T1000 (cell line): ENCODE data around the gene CD8A.
A peak's percentile ranks its signal among the peaks of the same experiment; 100 is the strongest.

Experiments used
- DNase-seq: peaks from one replicate; lab custom pipeline; 2025; ENCODE audit warnings: mixed read lengths; lab: John Stamatoyannopoulos, UW

CD8A gene

DNA sequence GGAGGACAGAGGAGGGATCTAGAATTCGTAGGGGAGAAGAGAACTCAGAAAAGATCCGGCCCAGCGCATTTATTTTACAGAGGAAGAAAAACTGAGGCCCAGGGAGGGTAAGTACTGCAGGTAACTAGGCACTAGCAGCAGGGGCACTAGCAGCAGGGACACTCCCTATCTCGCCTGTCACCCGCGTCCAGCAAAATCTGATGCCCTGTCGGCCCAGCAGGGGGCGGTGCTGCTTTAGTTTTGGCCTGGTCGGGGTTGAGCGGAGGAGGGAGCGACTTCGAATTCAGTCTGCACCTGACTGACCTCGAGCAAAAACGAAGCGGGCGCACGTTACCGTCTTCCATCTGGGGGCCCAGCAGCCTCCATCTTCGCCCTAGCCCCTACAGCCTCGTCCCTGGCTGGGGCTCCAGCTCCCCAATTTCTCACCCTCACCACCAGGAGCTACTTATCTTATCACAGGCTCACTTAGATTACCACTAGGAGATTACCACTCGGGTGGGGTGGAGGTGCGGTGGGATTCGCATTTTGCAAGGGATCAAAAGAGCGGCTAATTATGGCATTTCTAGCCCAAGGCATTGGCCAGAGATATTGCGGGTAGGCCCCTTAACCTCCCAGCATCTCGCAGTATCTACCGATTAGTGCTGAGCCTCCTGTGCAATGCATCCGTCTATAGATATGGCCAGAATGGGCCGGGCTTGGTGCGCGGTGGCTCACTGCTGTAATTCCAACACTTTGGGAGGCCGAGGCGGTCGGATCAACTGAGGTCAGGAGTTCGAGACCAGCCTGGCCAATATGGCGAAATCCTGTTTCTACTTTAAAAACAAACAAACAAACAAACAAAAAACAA is 17.8 kb upstream of the CD8A start:
- DNase-seq = peak; percentile 64

DNA sequence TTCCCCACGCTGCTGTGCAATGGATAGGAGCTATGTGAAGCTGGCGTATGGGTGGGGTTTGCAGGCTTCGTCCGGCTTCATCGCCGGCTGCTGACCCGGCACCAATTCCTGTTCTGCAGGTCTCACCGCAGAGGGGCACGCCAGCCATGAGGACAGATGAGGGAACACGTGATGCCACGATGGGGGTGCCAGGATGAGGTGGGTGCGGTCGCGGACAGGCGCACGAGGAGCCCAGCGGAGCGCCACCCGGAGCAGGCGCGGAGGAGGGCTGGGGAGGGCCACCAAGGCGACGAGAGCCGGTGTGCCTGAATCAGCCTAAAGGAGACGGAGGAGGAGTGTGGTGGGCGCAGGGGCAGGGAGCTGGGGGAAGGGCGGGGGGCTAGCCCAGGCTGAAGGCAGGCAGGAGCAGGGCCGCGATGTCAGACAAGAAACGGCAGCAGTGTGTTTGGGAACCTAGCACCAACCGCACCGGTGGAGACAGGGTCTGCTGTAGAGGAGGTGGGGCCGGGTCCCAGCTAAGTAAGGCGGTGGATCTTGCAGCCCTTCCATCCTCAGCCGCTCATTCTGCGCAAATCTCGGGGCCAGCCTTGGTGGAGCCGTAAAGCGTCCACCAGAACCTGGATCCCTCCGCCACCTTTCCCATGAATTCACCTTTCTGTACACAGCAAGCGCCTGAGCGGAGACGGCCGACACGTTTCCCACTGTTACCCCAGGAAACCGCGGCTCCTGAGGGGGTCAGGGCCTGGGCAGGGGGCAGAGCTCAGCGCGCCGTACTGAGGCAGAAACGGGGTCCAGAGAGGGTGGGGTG is 17.0 kb upstream of the CD8A start:
- DNase-seq = no peak

DNA sequence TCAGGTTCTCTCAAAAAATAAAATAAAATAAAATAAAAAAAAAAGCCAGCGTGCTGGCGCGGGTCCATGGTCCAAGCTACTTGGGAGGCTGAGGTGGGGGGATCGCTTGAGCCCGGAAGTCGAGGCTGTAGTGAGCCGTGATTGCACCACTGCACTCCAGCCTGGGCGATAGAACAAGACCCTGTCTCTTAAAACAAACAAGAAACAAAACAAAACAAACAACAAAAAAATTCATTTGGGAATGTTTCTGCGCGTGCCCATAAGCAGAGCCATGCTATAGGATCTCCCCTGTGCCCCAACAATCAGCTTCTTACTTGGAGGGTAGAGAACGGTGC is 16.4 kb upstream of the CD8A start:
- DNase-seq = no peak

DNA sequence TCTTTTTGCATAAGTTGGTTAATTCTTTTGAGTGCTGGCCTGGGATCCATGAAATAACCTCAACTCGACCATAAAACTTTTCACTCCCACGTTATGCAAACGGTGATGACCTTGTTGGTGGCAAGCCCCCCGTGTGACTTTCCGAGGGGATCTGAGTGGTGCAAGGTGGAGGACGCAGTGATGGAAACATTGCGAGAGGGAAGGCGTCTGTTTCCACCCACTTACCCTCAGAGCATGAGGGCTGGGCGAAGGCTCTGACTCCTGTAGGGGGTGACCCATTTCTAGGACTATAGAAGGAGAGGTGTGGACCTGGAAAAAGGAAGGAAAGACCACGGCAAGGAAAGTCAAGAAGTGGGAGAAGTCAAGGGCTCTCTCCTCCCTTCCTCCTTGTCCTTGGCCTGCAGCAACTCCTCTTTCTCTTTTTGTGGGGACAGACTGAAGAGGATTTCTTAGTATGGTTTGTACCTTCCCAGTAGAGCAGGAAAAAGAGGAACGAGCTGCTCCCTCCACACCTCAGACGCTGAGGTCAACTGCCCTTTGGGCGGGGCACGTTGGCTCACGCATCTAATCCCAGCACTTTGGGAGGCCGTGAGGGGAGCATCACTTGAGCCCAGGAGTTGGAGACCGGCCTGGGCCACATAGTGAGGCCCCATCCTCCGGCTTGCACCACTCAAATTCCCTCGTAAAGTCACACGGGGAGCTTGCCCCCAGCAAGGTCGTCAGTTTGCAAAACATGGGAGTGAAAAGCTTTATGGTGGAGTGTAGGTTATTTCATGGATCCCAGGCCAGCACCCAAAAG is 15.5 kb upstream of the CD8A start:
- no peak for DNase-seq

- no peak for DNase-seq
Observed at GRCh38 chr2:86800856-86801567, 10.3 kb upstream of the CD8A start.

GRCh38 chr2:86794861-86795260 is 4.1 kb upstream of the CD8A start:
- no peak for DNase-seq

- DNase-seq = no peak
Observed at GRCh38 chr2:86793752-86794151, 3.0 kb upstream of the CD8A start.

GRCh38 chr2:86791573-86791972 is 860 bp upstream of the CD8A start:
- DNase-seq = no peak

DNA sequence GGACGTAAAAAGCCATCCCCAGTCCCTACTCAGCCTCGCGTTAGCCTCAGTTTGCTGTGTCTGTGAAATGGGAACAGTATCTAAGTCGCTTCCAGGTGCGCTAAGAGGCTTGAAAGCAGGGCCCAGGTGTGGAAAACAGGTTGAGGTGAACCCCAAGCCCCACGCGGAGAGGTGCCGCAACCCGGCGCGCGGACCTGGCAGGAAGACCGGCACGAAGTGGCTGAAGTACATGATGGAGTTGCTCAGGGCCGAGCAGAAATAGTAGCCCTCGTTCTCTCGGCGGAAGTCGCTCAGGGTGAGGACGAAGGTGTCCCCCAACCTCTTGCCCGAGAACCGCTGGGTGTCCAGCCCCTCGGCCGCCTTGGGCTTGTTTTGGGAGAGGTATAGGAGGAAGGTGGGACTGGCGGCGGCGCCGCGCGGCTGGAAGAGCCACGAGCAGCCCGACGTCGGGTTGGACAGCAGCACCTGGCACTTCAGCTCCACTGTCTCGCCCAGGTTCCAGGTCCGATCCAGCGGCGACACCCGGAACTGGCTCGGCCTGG is 508 bp downstream of the CD8A start:
- DNase-seq = no peak

- DNase-seq = no peak
Observed at GRCh38 chr2:86789687-86790133, 1.0 kb downstream of the CD8A start.

- no peak for DNase-seq
Observed at GRCh38 chr2:86788881-86789686, 1.6 kb downstream of the CD8A start.

GRCh38 chr2:86788165-86788564 is 2.5 kb downstream of the CD8A start:
- no peak for DNase-seq

- no peak for DNase-seq
Observed at GRCh38 chr2:86787736-86788135, 3.0 kb downstream of the CD8A start.

- no peak for DNase-seq
Observed at GRCh38 chr2:86786001-86786536, 4.6 kb downstream of the CD8A start.

- DNase-seq = no peak
Observed at GRCh38 chr2:86785456-86785855, 5.3 kb downstream of the CD8A start.

DNA sequence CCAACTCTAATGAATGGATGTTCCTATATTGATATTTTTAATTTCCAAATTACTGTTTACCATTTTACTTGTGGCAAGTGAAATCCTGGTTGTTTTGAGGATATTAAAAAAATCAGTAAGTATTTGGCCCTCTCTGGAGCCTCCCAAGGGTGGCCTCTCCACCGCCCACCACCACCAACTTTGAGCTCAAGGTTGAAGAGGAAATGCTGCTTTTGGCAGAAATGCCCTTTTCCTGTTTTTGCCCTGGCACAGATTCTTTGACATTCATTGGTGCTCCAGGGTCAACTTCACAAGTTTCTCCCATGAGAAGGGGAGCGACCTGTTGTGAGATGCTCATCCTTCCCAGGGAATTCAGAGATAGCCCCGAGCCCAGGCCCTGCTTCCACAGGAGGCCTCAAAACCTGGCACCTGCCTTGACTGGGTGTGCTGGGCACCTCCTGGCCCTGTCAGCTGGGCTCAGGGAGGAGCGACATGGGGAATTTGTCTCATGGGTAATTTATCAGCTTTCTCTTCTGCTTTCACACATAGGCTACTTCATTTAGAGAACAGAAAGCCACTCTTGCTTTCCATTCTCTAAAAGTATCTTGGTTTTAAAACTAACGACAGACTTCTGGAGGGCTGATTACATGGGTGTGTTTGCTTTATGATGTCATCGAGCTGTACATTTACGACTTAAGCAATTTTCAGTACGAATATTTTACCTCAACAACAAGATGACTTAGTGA is 6.9 kb downstream of the CD8A start:
- no peak for DNase-seq

DNA sequence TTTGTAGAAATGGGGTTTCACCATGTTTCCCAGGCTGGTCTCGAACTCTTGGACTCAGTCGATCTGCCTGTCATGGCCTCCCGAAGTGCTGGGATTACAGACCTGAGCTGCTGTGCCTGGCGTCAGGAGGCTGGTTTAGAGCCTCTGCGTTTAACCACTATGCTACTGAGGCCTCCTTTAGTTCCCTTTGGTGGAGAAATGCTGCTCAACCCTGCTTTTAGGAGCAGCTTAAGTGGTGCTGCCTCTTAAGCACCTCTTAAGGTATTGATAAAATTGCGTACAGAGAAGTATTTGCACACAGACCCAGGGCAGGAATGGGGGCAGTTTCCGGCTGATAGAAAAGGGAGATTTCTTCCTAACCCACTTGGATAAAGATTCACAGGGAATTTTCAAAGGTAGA is 8.0 kb downstream of the CD8A start:
- DNase-seq = no peak

DNA sequence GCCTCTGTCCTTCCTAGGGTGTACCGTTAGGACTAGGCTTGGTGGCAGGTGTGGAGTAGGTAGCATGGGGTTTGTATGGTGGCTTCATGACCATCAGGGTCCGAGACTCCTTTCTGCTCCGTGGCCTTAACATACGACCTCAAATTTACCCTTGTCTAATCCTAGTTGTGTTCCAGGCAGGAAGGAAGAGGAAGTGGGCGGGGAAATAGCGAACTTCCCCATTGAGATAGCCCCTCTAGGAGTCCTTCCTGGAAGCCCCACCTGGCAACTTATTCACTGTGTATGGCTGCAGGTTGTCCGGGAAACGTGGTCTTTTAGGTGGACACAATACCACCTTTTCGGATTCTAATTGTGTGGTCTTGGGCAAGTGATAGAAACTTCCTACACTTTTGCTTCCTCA is 9.3 kb downstream of the CD8A start:
- DNase-seq = no peak

GRCh38 chr2:86779971-86780370 is 10.7 kb downstream of the CD8A start:
- no peak for DNase-seq

GRCh38 chr2:86778957-86779356 is 11.8 kb downstream of the CD8A start:
- DNase-seq = no peak
